GM21360 (cell line): Measurements from ENCODE around the gene TMPRSS9.

Experiments used
- ATAC-seq: cut with Tn5 transposase; IDR thresholded peaks from one replicate; pipeline ENCODE4 v1.9.1; 2021; ENCODE audit warnings: mild to moderate bottlenecking, moderate library complexity; ENCODE audit not compliant: unreplicated experiment

Gene TMPRSS9

DNA sequence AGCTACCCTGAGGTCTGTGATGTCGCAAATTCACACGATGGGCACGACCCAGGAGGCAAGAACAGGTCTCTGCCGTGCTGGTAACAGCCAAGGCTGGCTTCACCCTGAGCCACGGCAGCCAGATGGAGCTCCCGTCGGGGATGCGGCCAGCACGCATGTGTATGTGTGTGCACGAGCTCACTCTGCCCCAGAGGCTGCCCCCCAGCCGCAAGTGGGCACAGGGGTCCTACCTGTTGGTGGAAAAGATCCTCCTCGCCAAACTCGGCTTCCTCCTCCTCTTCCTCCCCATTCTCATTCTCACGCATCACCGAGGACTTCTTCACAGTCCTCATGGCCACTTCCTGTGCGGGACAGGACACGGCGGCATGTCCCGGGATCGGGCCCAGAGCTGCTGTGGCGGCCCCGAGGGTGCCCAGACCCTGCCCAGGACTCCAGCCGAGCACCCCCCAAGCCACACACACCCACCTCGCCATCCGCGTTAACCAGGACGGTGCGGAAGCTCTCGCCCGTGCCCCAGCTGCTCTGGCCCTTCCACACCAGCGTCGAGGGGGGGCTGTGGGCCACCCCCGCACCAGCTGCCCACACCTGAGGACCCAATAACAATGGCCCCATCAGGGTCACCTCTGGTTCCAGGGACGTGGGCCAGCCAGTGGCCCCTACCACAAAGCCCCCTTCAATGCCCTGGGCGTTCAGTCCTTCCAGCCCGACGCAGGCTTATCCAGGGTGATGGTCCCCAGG lies 71.4 kb downstream of the TMPRSS9 start:
- no peak for ATAC-seq

DNA sequence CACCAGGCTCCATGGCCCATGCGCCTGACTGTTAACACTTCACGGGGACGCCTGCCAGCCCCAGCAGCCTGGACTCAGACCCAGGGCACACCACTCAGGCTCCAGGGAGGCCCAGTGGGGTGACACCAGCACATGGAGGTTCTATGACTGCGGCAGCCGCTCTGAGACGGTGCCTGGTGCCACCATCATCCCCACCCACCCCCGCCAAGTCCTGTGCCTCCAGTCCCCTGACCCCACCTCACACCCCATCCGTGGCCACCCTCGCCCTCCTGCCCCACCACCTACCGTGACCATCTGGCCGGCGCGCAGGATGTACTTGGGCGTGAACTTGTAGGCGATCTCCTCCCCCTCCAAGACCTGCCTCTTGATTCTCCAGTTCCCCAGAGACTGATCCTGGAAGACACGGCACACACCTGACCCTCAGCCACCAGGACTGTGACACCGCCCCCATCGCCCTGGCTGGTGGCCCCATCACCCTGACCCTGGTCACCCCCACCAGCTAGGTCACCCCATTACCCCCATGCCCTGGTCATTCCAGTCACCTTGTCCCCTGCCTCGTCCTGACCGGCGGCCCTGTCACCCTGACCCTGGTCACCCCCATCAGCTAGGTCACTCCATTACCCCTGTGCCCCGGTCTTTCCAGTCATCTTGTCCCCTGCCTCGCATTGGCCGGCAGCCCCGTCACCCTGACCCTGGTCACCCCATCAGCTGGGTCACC lies 72.2 kb downstream of the TMPRSS9 start:
- ATAC-seq, result no peak

GRCh38 chr19:2433854-2434253 lies 73.8 kb downstream of the TMPRSS9 start:
- no peak for ATAC-seq

DNA sequence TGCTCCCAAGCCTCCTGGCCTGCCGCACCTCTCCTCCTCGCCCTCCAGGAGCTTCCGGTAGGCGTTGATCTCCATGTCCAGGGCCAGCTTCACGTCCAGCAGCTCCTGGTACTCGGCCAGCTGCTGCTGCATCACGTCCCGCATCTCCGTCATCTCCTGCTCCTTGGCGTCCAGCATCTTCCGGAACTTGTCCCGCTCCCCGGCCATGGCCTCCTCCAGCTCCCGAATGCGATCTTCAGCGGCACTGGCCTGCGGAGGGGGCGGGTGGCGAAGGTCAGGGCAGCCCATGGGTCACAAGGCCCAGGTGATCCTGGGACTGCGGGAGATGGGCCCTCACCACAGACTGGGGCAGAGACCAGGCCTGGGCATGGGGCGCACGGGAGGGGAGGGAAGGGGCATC lies 74.2 kb downstream of the TMPRSS9 start:
- ATAC-seq, result no peak

- no peak for ATAC-seq
These were observed 74.7 kb downstream of the TMPRSS9 start for GRCh38 chr19:2434721-2435265.

GRCh38 chr19:2436384-2436783 lies 76.3 kb downstream of the TMPRSS9 start:
- ATAC-seq, result no peak

DNA sequence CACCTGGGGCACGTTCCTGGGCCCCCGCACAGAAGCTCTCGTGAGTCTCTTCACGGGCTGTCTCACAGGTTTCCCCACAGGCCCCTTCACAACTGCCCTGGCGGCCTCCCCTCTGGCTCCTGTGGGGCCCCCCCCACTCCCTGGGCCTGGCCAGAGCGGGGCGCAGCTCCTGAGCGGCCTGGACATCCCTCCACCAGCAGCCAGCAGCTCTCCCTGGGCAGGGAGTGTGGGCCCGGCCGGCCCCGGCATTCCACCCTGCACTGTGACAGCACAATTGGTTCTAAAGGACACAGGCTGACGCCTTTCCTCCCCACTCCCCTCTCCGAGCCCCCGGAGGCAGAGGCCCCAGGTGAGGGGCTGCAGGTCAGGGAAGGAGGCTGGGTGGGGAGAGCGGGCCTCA lies 76.9 kb downstream of the TMPRSS9 start:
- ATAC-seq, result no peak

DNA sequence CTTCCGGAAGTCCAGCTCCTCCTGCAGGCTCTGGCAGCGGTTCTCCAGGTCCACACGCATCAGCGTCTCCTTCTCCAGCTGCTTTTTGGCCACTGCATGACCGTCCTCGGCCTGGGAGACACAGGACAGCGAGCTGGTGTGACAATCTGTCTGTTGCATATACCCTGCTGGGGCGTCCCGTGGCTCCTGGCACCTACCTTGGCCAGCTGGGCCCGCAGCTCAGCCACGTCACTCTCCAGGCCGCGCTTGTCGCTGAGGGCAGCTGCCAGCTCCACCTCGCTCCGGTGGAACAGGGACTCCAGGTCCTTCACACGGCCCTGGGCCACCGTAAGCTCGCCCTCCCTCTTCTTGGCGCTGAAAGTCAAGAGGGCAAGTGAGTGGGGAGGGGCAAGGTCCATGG lies 78.1 kb downstream of the TMPRSS9 start:
- ATAC-seq, result no peak

DNA sequence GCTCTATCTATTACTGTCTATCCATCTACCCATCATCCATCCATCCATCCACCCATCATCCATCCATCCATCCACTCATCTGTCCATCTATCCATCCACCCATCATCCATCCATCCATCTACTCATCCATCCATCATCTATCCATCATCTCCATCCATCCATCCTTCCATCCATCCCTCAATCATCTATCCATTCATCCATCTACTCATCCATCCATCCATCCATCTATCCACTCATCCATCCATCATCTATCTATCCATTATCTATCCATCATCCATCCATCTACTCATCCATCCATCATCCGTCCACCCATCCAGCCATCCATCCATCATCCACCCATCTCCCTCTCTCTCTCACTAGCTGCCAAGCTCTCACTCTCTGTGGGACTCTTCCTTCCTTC lies 80.5 kb downstream of the TMPRSS9 start:
- ATAC-seq, result no peak

- ATAC-seq, result no peak
These were observed 81.2 kb downstream of the TMPRSS9 start for GRCh38 chr19:2441096-2441752.

- ATAC-seq, result no peak
These were observed 83.2 kb downstream of the TMPRSS9 start for GRCh38 chr19:2443116-2443784.

DNA sequence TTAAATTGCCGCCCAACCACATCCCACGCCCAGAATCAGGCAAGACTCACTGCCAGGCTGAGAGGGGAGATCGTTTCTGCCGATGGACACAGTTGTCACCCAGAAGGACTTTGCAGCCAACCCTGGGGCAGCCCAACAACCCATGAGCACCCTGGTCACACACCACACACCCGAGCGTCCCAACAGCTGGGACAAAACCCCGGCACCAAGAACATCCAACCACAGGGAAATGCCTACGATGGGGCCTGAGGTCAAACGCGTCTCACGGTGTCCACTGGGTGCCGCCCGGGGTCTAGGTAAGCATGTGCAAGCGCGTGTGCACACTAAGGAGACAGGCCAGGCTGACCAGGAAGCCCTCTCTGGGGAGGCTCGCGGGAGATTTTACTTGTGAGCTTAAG lies 83.7 kb downstream of the TMPRSS9 start:
- ATAC-seq, result no peak

DNA sequence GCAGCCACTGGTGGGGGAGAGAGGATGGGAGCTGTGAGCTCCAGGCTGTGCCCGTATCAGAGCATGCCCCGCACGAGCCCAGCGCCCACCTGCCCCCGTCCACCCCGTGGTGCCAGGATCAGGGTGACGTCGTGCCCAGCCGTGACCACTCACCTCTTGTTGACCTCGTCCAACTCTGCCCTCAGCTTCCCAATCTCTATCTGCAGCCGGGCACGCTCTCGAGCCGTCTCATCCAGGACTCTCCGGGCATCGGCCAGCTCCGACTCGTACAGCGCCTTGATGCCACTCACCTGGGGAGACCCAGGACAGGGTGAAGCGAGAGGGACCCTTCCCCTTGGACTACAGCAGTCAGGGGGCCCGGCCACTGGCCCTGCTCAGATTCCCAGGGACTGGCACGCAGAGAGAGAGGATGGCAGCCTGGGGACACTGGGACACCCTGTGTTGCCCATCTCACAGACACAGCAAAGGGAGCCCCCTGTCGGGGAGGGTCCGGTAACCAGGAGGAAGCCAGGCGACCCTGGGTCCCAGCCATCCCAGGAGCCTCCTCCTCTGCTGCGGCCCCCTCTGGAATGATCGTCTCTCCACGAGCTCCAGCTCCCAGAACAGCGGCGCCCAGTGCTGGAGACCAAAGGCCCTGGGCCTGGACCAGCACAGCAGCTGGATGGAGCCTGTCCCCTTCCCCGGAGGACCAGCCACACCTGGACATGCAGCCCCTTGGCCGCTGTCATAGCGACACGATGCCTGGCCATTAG lies 84.4 kb downstream of the TMPRSS9 start:
- ATAC-seq, result no peak

- no peak for ATAC-seq
These were observed 86.3 kb downstream of the TMPRSS9 start for GRCh38 chr19:2446381-2446780.

GRCh38 chr19:2449019-2449418 lies 89.0 kb downstream of the TMPRSS9 start:
- ATAC-seq, result no peak

DNA sequence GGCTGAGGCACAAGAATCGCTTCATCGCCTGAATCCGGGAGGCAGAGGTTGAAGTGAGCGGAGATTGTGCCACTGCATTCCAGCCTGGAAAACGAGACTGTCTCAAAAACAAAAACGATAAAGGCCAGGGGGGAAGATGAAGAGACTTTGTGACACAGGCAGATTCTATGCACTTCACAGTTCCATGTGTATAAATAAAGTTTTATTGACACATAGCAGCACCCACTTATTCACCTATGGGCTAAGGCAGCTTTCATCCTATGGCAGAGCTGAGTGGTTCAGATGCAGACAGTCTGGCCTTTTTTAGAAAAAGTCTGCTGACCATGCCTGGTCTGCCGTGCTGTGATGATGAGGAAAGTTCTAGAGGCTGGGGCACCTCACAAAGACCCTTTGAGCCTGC lies 91.1 kb downstream of the TMPRSS9 start:
- ATAC-seq, result no peak

DNA sequence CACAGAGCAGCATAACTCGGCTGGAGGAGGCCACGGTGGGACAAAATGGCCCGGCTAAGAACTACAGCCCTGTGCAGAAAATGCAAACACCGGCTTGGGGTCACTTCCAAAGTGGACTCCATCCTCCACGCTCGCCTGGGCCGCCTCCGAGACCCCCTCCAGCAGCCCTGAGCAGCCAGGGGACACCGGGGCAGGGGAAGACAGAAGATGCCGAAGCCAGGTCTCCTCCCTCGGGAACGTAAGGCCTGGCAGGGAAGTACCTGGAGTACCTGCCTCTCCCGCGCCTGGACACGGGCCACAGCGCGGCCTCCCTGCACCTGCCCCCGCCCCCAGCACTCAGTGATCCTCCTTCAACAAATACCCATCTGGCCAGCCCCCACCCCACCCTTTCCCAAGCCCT lies 91.7 kb downstream of the TMPRSS9 start:
- no peak for ATAC-seq

- ATAC-seq, result no peak
These were observed 93.5 kb downstream of the TMPRSS9 start for GRCh38 chr19:2453431-2454025.

DNA sequence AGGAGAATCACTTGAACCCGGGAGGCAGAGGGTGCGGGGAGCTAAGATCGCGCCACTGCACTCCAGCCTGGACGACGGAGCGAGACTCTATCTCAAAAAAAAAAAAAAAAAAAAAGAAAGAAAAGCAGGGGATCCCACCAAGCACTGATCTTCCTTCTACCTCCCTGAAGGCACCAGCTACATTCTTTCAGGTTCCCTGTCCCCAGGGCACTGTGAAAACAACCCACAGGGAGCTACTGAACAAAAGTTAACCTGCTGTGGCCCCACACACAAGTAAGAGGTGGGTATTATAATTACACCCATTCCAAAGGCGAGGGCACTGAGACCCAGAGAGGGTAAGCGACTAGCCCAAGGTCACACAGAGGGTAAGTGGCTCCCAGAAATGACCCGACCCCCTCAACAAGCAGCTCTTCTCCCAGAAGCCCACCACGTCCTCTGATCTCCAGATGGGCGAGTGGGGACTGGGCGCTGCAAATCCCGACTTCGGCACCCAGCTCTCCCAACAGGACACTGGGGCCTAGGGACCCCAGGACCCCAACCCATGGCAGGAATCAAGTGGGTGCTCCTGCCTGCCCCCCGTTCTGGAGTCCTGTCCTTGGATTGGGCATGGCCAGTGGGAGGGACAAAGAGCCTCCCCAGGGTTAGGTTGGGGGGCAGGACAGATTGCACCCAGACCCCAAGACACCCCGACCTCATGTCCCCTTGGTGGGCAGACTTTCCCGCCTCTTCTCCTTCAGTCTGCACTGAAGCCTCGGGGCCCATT lies 94.3 kb downstream of the TMPRSS9 start:
- ATAC-seq, result no peak
